ENCODE measurements around the gene LARGE2.

The LARGE2 gene

GRCh38 chr11:45935349-45936064, 13.1 kb downstream of the LARGE2 start:
- ChIA-PET CTCF (interaction anchor here (0.9 kb wide), 1 partner anchor 30 kb away, joined by 3 read pairs; no protein-coding TSS in a partner anchor), POLR2A (interaction anchor here (0.7 kb wide), 1 partner anchor 72 kb away, joined by 6 read pairs; no protein-coding TSS in a partner anchor)
- H3K9me3 ChIP-seq (ENCODE audit: control insufficient read depth, insufficient read depth, low read depth, low read length) = no peaks in the 10 kb centered on the region
- H3K4me3 ChIP-seq (ENCODE audit: low read depth, low read length) = no peak overlapping the region
- H3K36me3 ChIP-seq (ENCODE audit: control insufficient read depth in 2 of 2, insufficient read depth in 1 of 2, low read length in 2 of 2) = peaks cover 0 to 56% of the 10 kb centered on the region in 2 experiments; a peak in 1 of 3 replicates
- H3K27ac ChIP-seq (ENCODE audit: extremely low read depth, low read depth, low read length) = no peak overlapping the region
- no peaks in the 10 kb centered on the region for H3K4me1 ChIP-seq (ENCODE audit: control insufficient read depth, insufficient read depth, low read length)
- TF ChIP-seq, protein P1, sequence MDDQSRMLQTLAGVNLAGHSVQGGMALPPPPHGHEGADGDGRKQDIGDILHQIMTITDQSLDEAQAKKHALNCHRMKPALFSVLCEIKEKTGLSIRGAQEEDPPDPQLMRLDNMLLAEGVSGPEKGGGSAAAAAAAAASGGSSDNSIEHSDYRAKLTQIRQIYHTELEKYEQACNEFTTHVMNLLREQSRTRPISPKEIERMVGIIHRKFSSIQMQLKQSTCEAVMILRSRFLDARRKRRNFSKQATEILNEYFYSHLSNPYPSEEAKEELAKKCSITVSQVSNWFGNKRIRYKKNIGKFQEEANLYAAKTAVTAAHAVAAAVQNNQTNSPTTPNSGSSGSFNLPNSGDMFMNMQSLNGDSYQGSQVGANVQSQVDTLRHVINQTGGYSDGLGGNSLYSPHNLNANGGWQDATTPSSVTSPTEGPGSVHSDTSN (CRISPR knock-in tag; IDR thresholded peaks at IDR 0.05) = no peak
- TF ChIP-seq ZNF692 (tag by site-specific recombination; IDR thresholded peaks at IDR 0.05) (no peak), GLIS1 (tag by site-specific recombination; IDR thresholded peaks at IDR 0.05) (no peak), ZNF19 (tag by site-specific recombination; IDR thresholded peaks at IDR 0.05; ENCODE audit: low read depth) (no peak), ZBTB7A (tag by site-specific recombination; IDR thresholded peaks at IDR 0.05; ENCODE audit: low read depth) (no peak), ZNF701 (tag by site-specific recombination; IDR thresholded peaks at IDR 0.05) (no peak), ZNF433 (tag by site-specific recombination; IDR thresholded peaks at IDR 0.05; ENCODE audit: low read depth) (no peak), ZNF645 (tag by site-specific recombination; IDR thresholded peaks at IDR 0.05) (no peak), SALL2 (tag by site-specific recombination; IDR thresholded peaks at IDR 0.05; ENCODE audit: borderline replicate concordance) (no peak), ZNF610 (tag by site-specific recombination; IDR thresholded peaks at IDR 0.05; ENCODE audit: borderline replicate concordance) (no peak), ELK4 (IDR thresholded peaks at IDR 0.05; ENCODE audit: borderline replicate concordance, low read depth, low read length) (no peak), ZNF513 (tag by site-specific recombination; IDR thresholded peaks at IDR 0.05) (no peak), ZBTB11 (tag by site-specific recombination; conservative IDR thresholded peaks at IDR 0.05; ENCODE audit: low read depth) (no peak)
